ENCODE results near the gene PRCP. TPM values are rescaled to one million over a fixed set of nuclear protein-coding genes. Genes with fewer than 3 reads are reported as not detected.

The PRCP gene
- total RNA-seq, 3 donors from 2014 or later: 29.6 to 35.6 (median 30.8) TPM

DNA sequence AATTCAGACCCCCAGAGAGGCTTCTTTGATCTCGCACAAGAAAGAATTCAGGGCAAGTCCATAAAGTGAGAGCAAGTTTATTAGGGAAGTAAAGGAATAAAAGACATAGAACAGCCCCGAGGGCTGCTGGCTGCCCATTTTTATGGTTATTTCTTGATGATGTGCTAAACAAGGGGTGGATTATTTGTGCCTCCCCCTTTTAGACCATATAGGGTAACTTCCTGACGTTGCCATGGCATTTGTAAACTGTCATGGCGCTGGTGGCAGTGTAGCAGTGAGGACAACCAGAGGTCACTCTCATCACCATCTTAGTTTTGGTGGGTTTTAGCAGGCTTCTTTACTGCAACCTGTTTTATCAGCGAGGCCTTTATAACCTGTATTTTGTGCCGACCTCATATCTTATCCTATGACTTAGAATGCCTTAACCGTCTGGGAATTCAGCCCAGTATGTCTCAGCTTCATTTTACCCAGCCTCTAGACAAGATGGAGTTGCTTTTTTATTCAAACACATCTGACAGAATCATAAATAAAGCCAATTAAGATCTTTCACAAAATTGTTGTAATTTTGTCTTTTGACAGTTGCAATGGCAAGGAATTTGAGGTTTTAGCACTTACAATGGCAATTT, 8.9 kb upstream of the PRCP start:
- DNase-seq: peak in 1 of 3 donors; percentile 14
- ATAC-seq: peak; percentile 25
- peaks cover 6% of the 10 kb centered on the region for H3K9me3 ChIP-seq
- no peak overlapping the region for H3K4me3 ChIP-seq
- TF ChIP-seq, protein P1, sequence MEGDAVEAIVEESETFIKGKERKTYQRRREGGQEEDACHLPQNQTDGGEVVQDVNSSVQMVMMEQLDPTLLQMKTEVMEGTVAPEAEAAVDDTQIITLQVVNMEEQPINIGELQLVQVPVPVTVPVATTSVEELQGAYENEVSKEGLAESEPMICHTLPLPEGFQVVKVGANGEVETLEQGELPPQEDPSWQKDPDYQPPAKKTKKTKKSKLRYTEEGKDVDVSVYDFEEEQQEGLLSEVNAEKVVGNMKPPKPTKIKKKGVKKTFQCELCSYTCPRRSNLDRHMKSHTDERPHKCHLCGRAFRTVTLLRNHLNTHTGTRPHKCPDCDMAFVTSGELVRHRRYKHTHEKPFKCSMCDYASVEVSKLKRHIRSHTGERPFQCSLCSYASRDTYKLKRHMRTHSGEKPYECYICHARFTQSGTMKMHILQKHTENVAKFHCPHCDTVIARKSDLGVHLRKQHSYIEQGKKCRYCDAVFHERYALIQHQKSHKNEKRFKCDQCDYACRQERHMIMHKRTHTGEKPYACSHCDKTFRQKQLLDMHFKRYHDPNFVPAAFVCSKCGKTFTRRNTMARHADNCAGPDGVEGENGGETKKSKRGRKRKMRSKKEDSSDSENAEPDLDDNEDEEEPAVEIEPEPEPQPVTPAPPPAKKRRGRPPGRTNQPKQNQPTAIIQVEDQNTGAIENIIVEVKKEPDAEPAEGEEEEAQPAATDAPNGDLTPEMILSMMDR (IDR thresholded peaks at IDR 0.05): no peak
- intact Hi-C loops (cut with DNase I, micrococcal nuclease): loop anchor here (10.0 kb wide), 3 partner anchors 166 to 336 kb away; partner anchors contain the start of gene RAB30 (in 1 of the 2)
- H3K36me3 ChIP-seq (ENCODE audit: low read depth): no peaks in the 10 kb centered on the region
- no peaks in the 10 kb centered on the region for H3K4me1 ChIP-seq (ENCODE audit: low read depth)

GRCh38 chr11:82908311-82908710, 8.1 kb upstream of the PRCP start:
- Histone ChIP-seq H3K9me3 (peaks cover 6% of the 10 kb centered on the region), H3K4me3 (no peak overlapping the region), H3K4me1 (ENCODE audit: low read depth) (no peaks in the 10 kb centered on the region), H3K36me3 (ENCODE audit: low read depth) (no peaks in the 10 kb centered on the region)
- ATAC-seq (no peak), DNase-seq (no peak)
- TF ChIP-seq, protein P1 (IDR thresholded peaks at IDR 0.05): no peak
- intact Hi-C loops (cut with DNase I, micrococcal nuclease): loop anchor here (10.0 kb wide), 3 partner anchors 166 to 336 kb away; partner anchors contain the start of gene RAB30 (in 1 of the 2)

- Histone ChIP-seq H3K4me3 (no peak overlapping the region), H3K9me3 (peaks cover 6% of the 10 kb centered on the region), H3K4me1 (ENCODE audit: low read depth) (no peaks in the 10 kb centered on the region), H3K36me3 (ENCODE audit: low read depth) (no peaks in the 10 kb centered on the region)
- TF ChIP-seq, protein P1 (IDR thresholded peaks at IDR 0.05): no peak
- DNase-seq (no peak), ATAC-seq (no peak)
- intact Hi-C loops (cut with DNase I, micrococcal nuclease): loop anchor here (10.0 kb wide), 3 partner anchors 167 to 337 kb away; partner anchors contain the start of gene RAB30 (in 1 of the 2)
Observed at GRCh38 chr11:82907371-82907770, 7.1 kb upstream of the PRCP start.

DNA sequence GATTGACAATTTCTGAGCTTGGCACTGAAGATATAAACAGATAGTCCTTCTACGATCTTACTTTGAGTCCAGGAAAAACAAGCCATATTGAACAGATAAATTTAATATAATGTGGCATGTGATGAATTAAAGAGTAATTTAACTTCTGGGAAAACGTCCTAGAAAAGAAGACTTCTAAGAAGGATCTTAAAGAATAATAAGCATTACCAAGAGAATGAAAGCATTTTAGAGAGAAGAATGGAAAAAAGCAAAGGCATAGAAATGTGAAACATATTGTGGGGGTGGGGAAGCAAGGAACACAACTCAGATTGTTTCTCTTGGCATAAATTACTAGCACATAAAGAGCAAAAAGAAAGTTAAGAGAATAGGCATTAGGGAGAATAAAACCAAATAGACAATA, 6.7 kb upstream of the PRCP start:
- intact Hi-C loops (cut with DNase I, micrococcal nuclease): loop anchor here (10.0 kb wide), 3 partner anchors 168 to 338 kb away; partner anchors contain the start of gene RAB30 (in 1 of the 2)
- peaks cover 2% of the 10 kb centered on the region for H3K9me3 ChIP-seq
- H3K4me1 ChIP-seq (ENCODE audit: low read depth): peaks cover 2% of the 10 kb centered on the region
- DNase-seq: no peak
- TF ChIP-seq, protein P1 (IDR thresholded peaks at IDR 0.05): no peak
- no peak for ATAC-seq
- no peak overlapping the region for H3K4me3 ChIP-seq
- no peaks in the 10 kb centered on the region for H3K36me3 ChIP-seq (ENCODE audit: low read depth)

DNA sequence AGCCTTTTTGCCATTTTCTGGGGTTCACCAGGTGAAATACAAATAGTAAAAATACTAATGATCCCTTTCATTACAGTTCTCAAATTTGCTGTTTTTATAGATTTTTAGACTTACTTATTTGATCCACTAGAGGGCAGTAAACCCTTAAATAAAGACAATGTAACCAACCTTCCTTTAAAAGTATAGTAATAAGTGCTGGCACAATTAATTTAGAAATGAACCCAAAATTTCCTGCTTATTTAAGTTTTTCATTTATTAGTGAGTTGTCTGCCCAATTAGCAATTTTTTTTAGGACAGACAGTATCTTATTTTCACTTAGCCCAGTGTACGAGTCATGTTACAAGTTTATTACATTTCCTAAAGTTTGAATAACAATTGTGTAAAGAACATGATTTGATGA, 6.0 kb upstream of the PRCP start:
- Histone ChIP-seq H3K36me3 (ENCODE audit: low read depth) (no peaks in the 10 kb centered on the region), H3K9me3 (no peaks in the 10 kb centered on the region), H3K4me1 (ENCODE audit: low read depth) (peaks cover 5% of the 10 kb centered on the region), H3K4me3 (no peak overlapping the region)
- DNase-seq (no peak), ATAC-seq (no peak)
- TF ChIP-seq, protein P1 (IDR thresholded peaks at IDR 0.05): no peak
- intact Hi-C loops (cut with DNase I, micrococcal nuclease): loop anchor here (10.0 kb wide), 3 partner anchors 169 to 339 kb away; partner anchors contain the start of gene RAB30 (in 1 of the 2)
